HG02870 (cell line): Measurements from ENCODE around the gene ZEB1.
"Not testable (repeated sequence)": the region's sequence is repeated elsewhere in the genome, so short reads cannot be mapped to it uniquely, and the experiment has no call there.

ENCODE experiments used
- ATAC-seq: cut with Tn5 transposase; IDR thresholded peaks from one replicate; pipeline ENCODE4 v1.9.1; 2021; ENCODE audit warnings: mild to moderate bottlenecking, moderate library complexity; ENCODE audit not compliant: unreplicated experiment

The ZEB1 gene

DNA sequence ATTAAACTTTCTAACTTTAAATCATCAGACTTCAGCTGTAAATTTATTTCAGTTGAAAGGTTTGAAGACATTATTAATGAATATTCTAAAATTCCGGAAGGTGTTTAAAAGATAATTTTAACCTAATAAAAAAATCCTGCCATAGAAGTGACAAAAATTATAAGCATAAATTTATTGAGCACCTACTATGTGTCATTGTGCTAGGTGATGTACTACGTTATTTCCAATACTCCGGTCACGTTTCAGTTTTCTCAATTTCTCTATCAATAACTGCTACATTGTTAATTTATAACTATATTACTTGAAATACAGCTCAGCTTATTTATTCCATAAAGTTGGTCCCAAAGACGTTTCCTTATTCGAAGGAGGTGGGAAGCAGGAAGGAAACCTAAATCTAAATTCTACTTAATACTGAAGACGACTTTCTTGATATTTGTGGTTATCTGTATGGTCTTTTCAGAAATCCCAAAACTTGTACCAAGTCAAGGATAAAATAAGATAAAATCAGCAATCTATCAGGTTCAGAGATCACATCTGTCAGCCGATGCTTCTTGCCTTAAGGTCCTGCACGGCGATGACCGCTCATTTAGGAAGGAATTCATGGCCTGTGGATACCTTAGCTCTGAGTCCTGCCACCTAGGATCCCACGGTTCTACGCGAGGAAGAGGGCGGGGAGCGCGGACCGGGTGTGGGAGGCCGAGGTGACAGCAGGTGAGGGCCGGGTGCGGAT, 1.2 kb upstream of the ZEB1 start:
- ATAC-seq = no peak

DNA sequence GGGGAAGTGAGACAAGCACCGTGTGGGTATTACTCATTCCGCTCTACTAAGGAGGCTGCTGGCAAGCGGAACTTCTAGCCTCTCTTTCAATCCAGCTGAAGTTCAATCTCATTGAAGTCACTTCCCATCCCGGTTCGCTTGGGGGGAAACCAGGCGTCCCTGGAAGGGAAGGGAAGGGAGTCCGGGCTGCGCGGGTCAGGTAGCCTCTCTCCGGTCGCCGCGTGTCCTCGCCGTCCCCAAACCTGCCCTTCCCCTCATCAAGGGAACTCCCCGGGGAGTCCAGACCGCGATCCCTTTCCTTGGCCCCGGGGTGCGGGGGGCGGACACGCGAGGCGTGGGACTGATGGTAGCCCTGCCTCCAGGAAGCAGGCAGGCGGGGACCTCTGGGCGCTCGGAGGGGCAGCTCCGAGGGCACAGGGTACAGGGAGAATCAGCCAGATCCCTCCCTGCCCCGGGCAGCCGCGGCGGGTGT, 598 bp upstream of the ZEB1 start:
- peak; percentile 76 for ATAC-seq

DNA sequence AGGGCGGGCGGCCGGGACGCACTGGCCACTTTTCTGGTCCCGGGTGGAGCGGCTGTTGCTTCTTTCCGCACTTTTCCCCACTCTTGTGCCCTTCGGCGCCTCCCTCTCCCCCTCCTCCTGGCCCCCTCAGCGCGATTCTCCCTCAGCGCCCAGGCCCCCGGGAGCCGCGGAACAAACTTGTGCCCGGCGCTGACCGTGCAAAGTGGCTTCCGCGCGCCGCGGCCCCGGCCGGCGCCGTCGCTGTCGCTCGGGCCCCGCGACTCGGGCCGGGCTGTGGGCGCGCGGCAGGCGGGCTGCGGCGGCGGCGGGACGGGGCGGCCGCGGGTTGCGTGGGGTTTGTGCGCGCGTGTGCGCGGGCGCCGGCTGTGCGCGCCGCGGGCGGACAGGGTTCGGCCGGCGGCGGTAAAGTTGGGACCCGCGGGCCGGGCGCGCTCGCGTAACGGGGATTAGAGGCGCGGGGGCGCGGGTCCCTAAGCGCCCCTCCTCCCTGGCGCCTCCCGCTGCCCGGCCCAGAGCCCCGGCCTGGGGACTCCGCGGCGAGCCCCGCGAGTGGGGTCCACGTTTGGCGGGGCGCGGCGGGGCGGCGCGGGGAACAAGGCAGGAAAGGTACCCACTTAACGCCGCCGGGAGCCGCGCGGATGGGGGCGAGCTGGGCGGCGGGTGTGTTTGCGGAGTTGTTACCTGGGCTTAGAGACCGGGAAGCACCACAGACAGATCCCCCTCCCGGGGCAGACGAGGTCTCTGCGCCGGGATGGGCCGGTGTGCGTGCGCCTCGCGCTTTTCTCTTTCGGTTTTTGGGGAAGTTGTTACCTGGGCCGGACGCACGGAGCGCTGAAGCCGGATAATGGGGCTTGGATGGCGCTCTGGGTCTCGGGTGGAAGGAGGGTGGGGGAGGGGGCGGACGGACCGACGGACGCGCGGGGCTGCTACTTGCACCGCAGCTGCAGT, 860 bp downstream of the ZEB1 start:
- ATAC-seq = peak; percentile 0

DNA sequence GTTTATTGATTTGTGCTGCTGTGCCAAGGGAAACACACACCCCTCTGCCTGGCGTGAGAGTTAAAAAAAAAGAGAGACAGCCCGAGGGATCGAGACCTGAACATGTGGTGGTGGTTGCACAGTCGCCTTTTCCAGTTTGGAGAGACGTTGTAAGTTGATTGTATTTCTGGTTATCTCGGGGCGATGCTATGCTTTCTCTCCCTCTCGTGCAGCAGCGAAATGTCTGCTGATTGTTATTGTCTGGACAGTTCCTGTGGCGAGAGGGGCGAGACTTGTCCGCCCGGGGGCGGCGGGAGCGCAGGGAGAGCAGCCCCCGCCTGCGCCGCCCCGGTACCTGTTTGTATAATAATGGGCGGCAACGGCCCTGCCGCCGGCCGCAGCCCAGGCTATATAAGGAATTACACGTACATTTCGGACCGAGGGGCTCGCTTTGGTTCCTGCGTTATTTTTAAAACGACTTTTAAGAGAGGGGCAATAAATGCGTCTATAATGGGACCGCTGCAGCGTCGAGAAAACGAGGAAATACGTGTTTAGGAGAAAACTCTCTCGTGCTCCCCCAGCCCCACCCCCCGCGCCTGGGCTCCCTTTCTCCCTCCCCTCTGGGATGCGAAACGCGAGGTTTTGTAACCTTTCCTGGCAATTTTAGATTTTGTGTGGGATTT, 1.7 kb downstream of the ZEB1 start:
- ATAC-seq = peak; percentile 30

DNA sequence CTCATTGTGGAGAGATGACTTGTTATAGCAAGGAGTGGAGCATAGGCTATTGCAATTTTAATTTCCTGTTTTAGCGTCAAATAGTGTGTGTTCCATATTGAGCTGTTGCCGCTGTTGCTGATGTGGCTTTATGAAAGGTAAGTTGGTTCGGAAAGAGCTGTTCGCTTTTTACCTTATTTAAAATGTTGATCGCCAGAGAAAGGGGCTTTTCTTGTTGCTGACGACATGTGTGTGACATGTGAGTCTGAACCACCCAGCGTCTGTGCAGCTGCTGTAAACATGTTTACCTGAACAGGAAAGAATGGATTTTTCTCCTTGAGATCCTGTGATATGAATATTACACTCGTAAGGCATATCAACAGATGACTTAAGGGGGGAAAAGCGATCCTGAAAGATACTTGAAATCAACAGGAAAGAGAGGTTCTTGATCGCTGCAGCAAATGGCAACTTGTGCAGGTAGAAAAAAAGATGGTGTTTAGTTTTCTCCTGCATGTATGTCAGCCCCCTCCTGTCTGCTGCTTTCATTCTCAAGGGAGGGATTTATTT, 2.5 kb downstream of the ZEB1 start:
- ATAC-seq = no peak

DNA sequence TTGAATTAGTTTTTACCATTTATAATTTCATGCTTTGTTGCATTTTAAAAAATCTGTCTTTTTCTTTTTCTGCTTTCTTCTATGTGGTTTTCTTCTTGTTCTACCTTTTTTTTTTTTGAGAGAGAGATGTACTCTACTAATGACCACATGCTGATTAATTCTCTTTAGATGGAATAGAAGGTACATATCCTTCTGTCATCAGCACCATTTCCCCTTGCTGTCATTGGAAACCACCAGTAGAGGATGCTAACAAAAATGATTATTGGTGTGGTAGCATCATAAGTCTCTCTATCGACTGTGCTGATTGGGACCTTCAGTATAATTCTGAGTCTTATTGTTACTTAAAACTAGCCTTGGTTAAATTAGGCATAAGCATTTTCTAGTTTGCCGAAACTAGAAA, 3.6 kb downstream of the ZEB1 start:
- no peak for ATAC-seq

DNA sequence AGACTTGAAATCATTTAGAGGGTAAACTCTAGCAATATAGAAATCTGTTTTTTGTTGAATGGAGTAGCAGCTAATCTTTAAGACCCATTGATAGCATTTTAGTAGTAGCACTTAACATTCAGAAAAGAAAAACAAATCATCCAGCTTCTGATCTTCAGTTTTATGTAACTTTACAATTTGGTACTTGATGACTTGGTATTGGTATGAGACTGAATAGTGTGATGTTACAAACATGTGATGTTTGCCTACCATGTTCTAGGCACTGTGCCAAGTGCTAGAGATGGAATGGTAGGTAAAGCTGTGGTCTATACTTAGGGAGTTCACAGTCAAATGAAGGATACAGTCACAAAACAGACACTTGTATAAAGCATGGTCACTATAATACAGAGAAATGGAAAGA, 21.3 kb downstream of the ZEB1 start:
- no peak for ATAC-seq

DNA sequence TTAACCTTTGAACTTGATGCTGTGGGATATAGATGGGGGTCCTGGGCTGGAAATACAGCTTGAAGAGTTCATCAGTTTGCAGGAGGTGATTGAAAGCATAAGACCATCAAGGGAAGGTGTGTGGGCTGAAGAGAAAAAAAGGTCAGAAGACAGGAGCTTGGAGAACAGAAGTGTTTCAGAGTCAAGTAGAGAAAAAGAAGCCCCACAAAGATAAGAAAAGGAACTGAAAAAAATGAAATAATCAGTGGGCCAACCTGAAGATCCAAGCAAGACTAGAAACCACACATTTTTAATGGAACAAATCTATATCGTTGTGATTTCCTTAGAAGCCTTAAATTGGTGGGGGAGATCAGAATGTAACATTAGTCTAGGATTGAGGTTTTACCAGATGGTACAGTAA, 22.5 kb downstream of the ZEB1 start:
- ATAC-seq = no peak

DNA sequence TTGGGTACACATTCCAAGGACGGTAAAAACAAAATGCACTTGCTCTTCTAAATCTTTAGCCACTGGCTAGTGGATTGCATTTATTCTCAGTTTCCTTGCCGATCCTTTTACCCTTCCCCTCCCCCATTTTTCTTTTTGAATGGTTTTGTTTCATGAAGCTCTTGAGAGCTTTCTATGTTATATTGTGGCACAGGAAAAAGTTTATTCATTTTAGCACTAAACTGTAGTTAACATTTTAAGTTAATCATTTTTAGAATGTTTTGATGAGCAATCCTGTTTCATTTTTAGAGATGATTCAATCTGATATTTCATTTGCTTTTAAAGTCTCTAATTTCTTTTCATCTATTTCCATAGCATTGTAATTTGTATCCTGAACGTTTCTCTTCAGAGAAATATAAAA, 24.0 kb downstream of the ZEB1 start:
- peak; percentile 41 for ATAC-seq

DNA sequence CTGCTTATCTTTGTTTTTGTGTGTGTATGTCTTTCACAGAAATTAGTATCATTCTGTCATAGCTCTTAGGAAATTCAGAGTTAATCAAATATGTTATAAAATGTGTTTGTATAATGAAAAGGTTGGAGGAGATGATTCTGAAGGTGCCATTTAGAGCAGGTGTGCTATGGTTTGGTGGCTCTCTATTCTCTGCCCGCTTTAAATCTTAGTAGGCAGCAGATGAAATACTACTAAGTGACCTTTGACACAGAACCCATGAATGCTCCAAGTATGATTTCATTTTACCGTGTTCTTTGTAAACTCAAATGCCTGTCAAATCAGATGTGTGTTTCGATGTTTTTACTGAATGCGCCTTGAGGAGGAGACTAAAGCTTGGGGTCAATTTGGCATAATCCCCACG, 24.5 kb downstream of the ZEB1 start:
- ATAC-seq = no peak

DNA sequence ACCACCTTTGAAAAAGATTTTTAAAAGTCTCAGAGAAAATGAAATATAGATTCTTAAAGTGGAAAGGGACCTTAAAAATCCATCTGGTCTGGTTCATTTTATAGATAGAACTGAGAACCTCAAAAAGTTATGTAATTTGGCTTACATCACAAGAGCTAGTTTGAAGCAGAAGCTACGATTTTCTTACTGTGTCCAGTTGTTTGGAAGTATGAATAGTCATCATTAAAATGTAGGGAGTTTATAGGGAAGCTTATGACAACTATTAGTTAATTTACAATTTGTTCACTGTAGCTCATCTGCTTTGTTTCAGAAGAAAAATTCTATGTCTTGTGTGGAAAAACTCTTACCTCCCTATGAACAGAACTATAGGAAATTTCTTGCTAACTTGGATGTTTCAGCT, 26.9 kb downstream of the ZEB1 start:
- ATAC-seq = no peak

DNA sequence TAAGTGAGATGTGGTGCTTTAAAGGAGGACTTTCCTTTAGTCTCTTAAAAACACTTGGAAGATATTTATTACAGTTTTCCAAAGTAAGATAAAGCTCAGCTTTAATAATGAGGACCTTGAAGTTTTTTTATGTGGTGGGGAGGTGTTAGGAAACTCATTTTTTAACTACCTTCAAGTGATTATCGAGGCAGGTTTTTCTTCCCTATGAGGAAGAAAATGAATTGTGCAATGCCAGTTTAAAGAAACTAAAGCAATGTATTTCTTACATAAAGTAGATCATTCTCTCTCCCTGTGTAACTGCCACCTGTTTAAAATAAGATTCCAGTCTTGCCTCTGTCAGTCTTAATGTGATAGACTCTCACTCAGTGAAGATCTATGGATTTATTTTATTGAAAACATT, 27.9 kb downstream of the ZEB1 start:
- no peak for ATAC-seq

DNA sequence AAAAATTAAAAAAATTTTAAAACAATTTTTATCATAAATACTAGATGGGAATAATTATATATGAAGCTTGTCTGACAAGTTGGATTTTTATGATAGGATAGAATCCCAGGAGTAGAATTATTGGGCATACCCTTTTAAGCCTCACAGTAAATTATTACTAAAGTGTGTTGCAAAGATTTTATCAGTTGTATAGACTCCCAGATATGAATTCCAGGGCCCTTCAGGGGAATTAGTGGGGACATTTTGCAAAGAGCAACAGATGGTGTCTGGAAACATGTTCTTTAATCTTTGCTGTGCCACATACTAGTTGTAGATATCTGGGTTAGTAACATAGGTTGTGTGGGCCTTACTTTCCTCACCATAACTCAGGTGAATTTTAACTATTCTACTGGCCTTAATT, 28.7 kb downstream of the ZEB1 start:
- ATAC-seq = no peak

DNA sequence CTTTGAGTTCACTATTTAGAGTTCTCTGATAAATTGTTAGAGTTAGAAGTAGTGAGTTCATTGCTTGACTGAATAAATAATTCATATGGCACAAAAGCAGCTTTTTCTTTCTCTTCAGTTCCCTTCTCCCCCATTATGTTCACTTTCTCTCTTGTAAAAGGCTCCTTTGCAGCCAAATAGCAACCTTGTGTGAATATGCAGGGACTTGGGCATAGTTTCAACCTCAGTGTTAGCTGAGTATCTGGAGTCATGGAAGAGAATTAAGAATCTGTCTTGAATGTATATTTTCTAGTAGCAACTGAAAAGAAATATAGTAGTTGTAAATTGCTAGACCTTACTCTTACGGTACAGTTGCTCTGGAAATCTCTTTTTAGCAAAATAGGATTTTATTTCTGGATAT, 31.9 kb downstream of the ZEB1 start:
- ATAC-seq = no peak

DNA sequence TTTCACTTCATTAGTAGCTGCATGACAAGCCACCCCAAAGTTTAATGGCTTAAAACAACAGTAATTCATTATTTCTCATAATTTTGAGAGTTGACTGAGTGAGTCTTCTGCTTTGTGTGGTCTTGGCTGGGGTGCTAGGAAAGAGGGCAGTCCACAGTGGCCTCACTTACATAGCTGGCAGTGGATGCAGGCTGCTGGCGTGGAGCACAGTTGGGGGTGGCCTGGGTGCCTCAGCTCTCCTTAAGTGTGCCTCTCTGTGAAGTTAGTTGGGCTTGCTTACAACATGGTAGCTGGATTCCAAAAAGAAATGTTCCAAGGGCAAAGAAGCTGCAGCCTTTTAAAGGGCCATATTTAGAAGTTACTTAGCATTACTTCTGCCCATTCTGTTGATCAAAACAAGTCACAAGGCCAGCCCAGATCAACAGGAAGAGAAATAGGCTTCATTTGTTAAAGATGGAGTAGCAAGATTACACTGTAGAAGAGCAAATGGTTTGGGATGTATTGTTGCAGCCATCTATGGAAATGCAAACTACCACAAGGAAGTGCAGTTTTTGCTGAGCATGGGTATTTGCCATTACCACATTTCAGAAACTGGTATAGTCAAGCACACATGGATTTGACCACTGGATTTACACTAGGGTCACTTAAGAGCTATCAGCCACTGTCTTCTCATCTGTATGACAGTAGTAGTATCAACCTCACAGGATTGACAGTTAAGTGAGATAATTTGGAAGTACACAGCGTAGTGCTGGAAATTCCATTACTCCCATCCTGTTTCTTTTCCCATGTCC, 33.6 kb downstream of the ZEB1 start:
- no peak for ATAC-seq

DNA sequence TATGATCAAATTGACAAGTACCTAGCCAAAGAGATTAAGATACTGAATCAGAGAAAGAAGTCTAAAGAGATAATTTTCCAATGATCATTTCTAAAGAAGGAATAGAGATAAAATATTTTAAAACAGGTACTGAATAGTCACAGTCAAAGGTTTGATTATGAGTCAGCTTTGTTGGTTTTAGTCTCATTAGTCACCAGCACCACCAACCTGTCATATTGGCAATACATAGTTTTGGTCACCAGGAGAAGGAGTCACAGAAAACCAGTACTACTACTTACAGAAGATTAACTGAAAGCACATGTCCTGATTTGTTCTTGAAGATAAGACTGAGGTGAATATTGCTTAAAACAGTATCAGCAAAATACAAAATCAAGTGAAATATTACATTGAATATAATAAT, 34.6 kb downstream of the ZEB1 start:
- peak; percentile 98 for ATAC-seq

DNA sequence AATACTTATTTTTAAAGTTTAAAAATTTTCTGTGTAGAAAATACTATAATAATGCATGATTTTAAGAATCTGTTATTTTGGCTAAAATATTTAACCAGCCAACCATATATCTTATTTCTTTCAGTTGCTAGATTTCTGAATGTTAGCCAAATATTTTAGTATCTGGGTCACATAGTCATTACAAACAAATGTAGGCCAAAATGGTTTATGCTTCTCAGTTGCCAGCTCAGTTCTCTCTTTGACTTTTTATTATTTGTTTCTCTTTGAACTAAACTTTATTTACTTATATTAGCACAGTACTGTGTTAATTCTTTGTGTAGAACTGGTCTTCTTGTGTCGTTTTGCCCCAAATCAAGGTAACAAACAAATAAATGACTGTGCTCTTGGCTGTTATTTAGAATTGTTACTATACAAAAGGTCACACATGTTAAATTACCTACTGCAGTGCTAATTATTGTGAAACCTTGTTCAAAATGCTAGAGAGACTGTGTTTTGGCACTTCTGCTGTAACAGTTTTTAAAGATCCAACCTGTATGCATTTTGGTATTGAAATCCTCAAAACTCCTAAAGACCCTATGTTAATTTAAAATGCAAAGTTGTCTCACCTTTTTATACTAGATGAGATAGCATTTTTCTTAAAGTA, 39.8 kb downstream of the ZEB1 start:
- no peak for ATAC-seq

DNA sequence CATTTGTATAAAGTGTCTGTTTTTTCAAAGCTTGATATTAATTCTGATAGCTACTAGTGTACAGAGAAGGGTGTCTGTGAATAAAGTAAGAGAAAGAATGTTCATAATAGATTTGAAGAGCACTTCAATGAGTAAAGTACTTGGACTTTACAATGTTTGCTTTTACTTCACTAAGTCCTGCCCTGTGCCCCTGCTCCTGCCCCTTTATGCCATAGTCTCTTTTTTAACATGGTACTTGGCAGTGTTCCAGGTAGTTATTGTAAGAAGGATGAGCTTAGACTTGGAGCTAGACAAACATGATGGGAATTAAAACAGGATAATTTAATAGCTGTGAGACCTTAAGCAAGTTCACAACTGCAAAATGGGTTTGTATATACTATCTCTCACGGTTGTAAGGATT, 41.0 kb downstream of the ZEB1 start:
- ATAC-seq = no peak

DNA sequence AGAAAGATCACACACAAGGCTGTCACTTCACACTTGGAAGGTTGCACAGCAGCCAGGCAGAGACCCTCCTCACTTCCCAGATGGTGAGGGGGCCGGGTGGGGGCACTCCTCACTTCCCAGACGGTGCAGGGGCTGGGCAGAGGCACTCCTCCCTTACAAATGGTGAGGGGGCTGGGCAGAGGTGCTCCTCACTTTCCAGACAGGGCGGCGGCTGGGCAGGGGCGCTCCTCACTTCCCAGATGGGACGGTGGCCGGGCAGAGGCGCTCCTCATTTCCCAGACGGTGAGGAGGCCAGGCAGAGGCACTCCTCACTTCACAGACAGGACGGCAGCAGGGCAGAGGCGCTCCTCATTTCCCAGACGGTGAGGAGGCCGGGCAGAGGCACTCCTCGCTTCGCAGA, 42.5 kb downstream of the ZEB1 start:
- not testable (repeated sequence) for ATAC-seq

DNA sequence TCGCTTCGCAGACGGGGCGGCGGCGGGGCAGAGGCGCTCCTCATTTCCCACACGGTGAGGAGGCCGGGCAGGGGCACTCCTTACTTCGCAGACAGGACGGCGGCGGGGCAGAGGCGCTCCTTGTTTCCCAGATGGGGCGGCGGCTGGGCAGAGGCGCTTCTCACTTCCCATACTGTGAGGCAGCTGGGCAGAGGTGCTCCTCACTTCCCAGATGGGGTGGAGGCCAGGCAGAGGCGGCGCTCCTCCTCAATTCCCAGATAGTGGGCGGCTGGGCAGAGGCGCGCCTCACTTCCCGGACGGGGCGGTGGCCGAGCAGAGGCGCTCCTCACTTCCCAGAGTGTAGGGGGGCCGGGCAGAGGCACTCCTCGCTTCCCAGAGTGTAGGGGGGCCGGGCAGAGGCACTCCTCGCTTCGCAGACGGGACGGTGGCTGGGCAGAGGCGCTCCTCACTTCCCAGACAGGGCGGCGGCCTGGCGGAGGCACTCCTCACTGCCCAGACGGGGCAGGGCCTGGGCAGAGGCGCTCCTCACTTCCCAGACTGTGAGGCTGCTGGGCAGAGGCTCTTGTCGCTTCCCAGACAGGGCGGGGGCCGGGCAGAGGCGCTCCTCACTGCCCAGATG, 43.1 kb downstream of the ZEB1 start:
- no peak for ATAC-seq
